Coronary artery (tissue), 2 donors: ENCODE results near the gene USP30.

Experiments
- DNase-seq: peaks from one replicate; pipeline ENCODE4 v3.0.0-alpha.2; 2017; ENCODE audit warnings: low spot score
- H3K27ac ChIP-seq, 2 donors: fragments of 200-600 bp; sonication (generic); one replicate each; pipeline ENCODE4 v1.5.1; 2016 to 2019
- H3K4me3 ChIP-seq: fragments of 200-600 bp; sonication (generic); 2 replicates; pipeline ENCODE4 v1.5.1; 2016; ENCODE audit warnings: mild to moderate bottlenecking, moderate library complexity
- CTCF ChIP-seq: fragments of 200-600 bp; sonication (generic); IDR thresholded peaks from one replicate; pipeline ENCODE4 v1.5.1; 2019; ENCODE audit warnings: antibody characterized with exemption

USP30 gene

GRCh38 chr12:109125791-109126190, 73.4 kb downstream of the USP30 start:
- no peak overlapping the region for H3K27ac ChIP-seq
- no peak for DNase-seq
- TF ChIP-seq CTCF = no peak
- H3K4me3 ChIP-seq = no peak overlapping the region

GRCh38 chr12:109126784-109127183, 74.4 kb downstream of the USP30 start:
- DNase-seq = no peak
- no peak for TF ChIP-seq CTCF
- H3K27ac ChIP-seq = no peak overlapping the region
- no peak overlapping the region for H3K4me3 ChIP-seq

- H3K27ac ChIP-seq = no peak overlapping the region
- DNase-seq = peak; percentile 14
- no peak overlapping the region for H3K4me3 ChIP-seq
- TF ChIP-seq CTCF = no peak
Measured at GRCh38 chr12:109127533-109128242, 75.3 kb downstream of the USP30 start.

- no peak overlapping the region for H3K4me3 ChIP-seq
- peak overlapping the region in 1 of 2 donors; percentile 1 for H3K27ac ChIP-seq
- DNase-seq = no peak
- no peak for TF ChIP-seq CTCF
Measured at GRCh38 chr12:109130297-109131153, 78.1 kb downstream of the USP30 start.

GRCh38 chr12:109131154-109132050, 79.0 kb downstream of the USP30 start:
- TF ChIP-seq CTCF = no peak
- Histone ChIP-seq H3K27ac (peak overlapping the region; percentile 1 to 69), H3K4me3 (peak overlapping the region; percentile 35)
- DNase-seq = no peak

GRCh38 chr12:109134186-109134917, 82.0 kb downstream of the USP30 start:
- DNase-seq = no peak
- no peak overlapping the region for H3K4me3 ChIP-seq
- H3K27ac ChIP-seq = peak overlapping the region in 1 of 2 donors; percentile 35

More at GRCh38 chr12:109134186-109134917, 82.0 kb downstream of the USP30 start:
- no peak for TF ChIP-seq CTCF
